GM12878 (cell line): Measurements from ENCODE around the gene NSMCE4A.

Experiments used
- CBX5 ChIP-seq: sonication (generic); IDR thresholded peaks from 2 replicates; pipeline ENCODE4 v1.6.1; 2016; ENCODE audit warnings: low read depth, moderate library complexity, mild to moderate bottlenecking, inconsistent platforms
- EZH2 ChIP-seq: IDR thresholded peaks from 2 replicates; pipeline ENCODE4 v1.6.1; 2012; ENCODE audit warnings: low read depth, mild to moderate bottlenecking, control low read depth, inconsistent platforms, low read length, borderline replicate concordance; ENCODE audit not compliant: control insufficient read depth
- HDAC6 ChIP-seq: fragments of 200-600 bp; sonication (generic); IDR thresholded peaks from one replicate; pipeline ENCODE4 v1.8.0; 2017; ENCODE audit warnings: antibody characterized with exemption; ENCODE audit not compliant: unreplicated experiment
- MYC ChIP-seq: IDR thresholded peaks from 2 replicates; pipeline ENCODE4 v1.6.1; 2011; ENCODE audit warnings: mild to moderate bottlenecking, low read length, moderate library complexity, inconsistent platforms; ENCODE audit not compliant: insufficient read depth, insufficient replicate concordance, insufficient read length, severe bottlenecking
- SP1 ChIP-seq: IDR thresholded peaks from one replicate; pipeline ENCODE4 v1.6.1; 2011; ENCODE audit warnings: low read depth, low read length
- TF ChIP-seq, protein P1 (sequence below): IDR thresholded peaks from 2 replicates; pipeline ENCODE4 v1.6.1; 2012; ENCODE audit warnings: low read depth, low read length, improper control_type of control experiment

DNA sequence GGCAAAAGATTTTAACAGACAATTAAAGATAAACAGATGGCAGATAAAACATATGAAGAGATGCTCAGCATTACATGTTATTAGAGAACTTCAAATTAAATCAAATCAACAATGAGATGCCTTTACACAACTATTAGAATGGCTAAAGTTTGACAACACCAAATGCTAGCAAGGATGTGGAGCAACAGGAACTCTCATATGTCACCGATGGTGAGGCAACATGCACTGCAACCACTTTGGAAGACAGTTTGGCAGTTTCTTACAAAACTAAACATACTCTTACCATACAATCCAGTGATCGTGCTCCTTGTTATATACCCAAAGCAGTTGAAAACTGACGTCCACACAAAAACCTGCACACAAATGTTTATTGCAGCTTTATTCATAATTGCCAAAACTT is 33.5 kb downstream of the NSMCE4A start:
- no peak for TF ChIP-seq MYC
- TF ChIP-seq CBX5: no peak
- TF ChIP-seq, protein P1, sequence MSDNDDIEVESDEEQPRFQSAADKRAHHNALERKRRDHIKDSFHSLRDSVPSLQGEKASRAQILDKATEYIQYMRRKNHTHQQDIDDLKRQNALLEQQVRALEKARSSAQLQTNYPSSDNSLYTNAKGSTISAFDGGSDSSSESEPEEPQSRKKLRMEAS: no peak
- no peak for TF ChIP-seq HDAC6
- TF ChIP-seq SP1: no peak
- no peak for TF ChIP-seq EZH2
